RWPE1 (cell line): Measurements from ENCODE around the gene DHX8.
A peak's percentile ranks its signal among the peaks of the same experiment; 100 is the strongest.

Experiments
- CTCF ChIA-PET: fragments of 350-600 bp; sonication (Branson Sonifier 250); formaldehyde crosslinking; extraction: SDS; loops from one replicate; lab custom pipeline; 2021; lab: Yijun Ruan, JAX
- POLR2A ChIA-PET: fragments of 400-600 bp; formaldehyde crosslinking; extraction: SDS; loops from one replicate; lab custom pipeline; 2020; ENCODE audit warnings: antibody characterized with exemption; ENCODE audit not compliant: low non-redundant PET; lab: Yijun Ruan, JAX
- DNase-seq: peaks from one replicate; pipeline ENCODE4 v3.0.0; 2012; ENCODE audit warnings: low spot score
- H3K27ac ChIP-seq: fragments of 450-650 bp; 2 replicates; pipeline ENCODE4 v1.5.1; 2017
- TF ChIP-seq, protein P1 (sequence below): fragments of 450-650 bp; conservative IDR thresholded peaks from 2 replicates; pipeline ENCODE4 v1.5.1; 2017; ENCODE audit warnings: low read depth, mild to moderate bottlenecking

The DHX8 gene

DNA sequence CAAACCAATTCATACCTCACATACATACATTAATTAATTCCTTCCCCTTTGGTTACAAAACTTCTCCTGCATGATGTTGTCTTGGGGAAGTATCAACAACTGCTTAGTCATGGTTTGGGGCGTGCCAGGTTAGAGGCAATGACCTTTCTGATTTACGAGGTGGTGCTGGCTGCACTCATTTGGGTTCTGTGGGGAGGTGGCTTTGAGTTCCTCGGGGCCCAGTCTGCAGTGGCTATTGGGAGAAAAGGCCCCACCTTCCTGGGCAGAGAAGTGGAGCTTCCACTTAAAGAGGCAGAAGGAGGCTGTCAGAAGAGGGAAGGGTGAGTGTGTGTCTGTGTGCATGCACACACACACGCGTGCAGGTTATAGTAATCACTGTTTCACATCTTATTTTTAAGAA is 72.5 kb downstream of the DHX8 start:
- ChIA-PET CTCF (no interaction called here), POLR2A (interaction anchor here (0.5 to 0.8 kb wide), 4 partner anchors 30 to 543 kb away, joined by 4 to 6 read pairs (median 5); no protein-coding TSS in a partner anchor)
- TF ChIP-seq, protein P1, sequence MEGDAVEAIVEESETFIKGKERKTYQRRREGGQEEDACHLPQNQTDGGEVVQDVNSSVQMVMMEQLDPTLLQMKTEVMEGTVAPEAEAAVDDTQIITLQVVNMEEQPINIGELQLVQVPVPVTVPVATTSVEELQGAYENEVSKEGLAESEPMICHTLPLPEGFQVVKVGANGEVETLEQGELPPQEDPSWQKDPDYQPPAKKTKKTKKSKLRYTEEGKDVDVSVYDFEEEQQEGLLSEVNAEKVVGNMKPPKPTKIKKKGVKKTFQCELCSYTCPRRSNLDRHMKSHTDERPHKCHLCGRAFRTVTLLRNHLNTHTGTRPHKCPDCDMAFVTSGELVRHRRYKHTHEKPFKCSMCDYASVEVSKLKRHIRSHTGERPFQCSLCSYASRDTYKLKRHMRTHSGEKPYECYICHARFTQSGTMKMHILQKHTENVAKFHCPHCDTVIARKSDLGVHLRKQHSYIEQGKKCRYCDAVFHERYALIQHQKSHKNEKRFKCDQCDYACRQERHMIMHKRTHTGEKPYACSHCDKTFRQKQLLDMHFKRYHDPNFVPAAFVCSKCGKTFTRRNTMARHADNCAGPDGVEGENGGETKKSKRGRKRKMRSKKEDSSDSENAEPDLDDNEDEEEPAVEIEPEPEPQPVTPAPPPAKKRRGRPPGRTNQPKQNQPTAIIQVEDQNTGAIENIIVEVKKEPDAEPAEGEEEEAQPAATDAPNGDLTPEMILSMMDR, result no peak
- DNase-seq, result peak; percentile 71
- H3K27ac ChIP-seq, result 0 out of 2 replicates have a peak overlapping the region, but pooled peaks have one; percentile 30

DNA sequence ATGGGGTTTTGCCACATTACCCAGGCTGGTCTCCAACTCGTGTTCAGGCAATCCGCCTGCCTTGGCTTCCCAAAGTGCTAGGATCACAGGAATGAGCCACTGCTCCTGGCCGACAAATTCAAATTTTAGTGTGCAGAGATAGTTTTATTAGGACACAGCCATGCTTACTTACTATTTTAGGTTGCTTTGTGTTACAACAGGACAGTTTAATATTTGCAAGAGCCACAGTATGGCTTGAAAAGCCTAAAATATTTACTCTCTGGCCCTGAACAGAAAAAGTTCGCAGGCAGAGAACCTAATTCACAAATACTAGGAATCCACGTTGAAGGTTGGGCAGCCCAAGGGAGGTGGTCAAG is 75.0 kb downstream of the DHX8 start:
- no peak overlapping the region for H3K27ac ChIP-seq
- ChIA-PET CTCF (interaction anchor here (1.0 kb wide), 1 partner anchor 115 kb away, joined by 3 read pairs; no protein-coding TSS in a partner anchor), POLR2A (no interaction called here)
- no peak for DNase-seq
- TF ChIP-seq, protein P1, result no peak

DNA sequence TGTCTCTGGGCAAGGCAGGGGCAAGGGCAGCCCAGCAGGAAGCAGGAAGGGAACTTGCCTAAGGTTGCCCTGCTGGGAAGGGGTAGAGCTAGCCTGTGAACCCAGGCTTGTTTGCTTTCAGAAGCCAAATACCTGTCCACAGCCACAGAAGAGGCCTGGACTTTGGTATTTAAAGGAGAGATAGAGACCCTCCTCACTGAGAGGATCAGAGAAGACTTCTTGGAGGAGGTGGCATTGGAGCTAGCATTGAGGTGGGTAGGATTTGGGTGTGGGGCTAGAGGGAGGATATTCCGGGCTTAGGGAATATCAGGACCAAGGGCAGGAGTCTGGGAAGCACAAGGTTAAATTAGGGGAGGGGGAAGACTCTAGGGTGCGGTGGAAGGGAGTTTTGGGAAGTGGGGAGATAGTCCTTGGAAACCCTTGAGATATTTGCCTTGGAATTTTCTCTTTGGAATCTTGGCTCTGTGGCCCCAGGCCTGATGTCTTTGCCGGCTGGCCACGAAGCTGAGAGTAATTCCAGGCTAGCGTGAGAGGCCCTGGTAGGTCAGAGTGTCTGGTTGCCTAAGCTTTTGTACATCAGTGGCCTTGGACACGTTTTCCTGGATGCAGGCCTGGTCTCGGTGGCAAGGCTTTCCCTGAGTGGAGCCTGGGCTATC is 75.5 kb downstream of the DHX8 start:
- TF ChIP-seq, protein P1, result no peak
- ChIA-PET CTCF (interaction anchor here (1.0 kb wide), 1 partner anchor 114 kb away, joined by 3 read pairs; no protein-coding TSS in a partner anchor), POLR2A (no interaction called here)
- DNase-seq, result no peak
- H3K27ac ChIP-seq, result no peak overlapping the region

DNA sequence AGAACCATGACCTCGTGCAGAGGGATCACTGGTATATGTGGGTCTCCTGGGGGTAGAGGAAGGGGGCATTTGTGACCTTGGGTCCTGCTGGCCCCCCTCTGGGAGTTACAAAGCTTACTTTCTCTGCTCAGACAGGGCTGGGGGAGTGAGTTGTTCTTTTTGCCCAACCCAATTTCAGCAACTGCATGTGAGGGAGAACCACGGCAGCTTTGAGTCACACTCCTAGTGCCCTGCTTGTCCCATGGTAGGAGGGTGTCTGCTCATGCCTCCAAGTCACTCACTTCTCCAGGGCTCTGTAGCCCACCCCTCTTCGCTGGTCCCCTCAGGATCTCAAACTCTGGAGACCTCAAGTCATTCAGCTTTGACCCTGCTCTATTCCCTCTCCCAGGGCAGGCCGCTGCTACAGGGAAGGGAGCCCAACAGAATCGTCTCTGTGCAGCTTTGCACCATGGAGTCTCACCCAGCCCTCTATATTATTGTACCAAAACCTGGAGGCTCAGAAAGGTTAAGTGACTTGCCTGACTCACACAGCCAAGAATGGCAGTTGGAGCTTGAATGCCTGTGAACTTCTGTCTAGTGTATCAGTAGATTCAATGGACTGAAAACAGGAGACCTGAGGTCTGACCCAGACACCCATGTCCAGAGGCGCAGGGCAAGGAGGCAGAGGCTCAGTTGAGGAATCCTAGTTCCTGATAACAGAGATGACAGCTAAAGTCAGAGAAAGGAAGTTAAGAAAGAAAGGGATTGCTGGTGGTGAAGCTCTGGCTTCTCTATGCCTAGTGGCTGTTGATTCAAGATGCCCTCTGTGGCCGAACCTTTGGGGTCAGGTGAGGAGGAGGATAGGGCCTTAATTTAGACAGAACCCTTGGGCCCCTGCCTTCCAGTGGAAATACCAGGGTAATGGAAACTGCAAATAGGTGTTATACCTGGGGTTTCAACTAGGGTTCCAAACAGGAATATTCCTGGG is 77.0 kb downstream of the DHX8 start:
- POLR2A ChIA-PET, result no interaction called here
- TF ChIP-seq, protein P1, result no peak
- DNase-seq, result no peak
- H3K27ac ChIP-seq, result no peak overlapping the region
- CTCF ChIA-PET, result no interaction called here

DNA sequence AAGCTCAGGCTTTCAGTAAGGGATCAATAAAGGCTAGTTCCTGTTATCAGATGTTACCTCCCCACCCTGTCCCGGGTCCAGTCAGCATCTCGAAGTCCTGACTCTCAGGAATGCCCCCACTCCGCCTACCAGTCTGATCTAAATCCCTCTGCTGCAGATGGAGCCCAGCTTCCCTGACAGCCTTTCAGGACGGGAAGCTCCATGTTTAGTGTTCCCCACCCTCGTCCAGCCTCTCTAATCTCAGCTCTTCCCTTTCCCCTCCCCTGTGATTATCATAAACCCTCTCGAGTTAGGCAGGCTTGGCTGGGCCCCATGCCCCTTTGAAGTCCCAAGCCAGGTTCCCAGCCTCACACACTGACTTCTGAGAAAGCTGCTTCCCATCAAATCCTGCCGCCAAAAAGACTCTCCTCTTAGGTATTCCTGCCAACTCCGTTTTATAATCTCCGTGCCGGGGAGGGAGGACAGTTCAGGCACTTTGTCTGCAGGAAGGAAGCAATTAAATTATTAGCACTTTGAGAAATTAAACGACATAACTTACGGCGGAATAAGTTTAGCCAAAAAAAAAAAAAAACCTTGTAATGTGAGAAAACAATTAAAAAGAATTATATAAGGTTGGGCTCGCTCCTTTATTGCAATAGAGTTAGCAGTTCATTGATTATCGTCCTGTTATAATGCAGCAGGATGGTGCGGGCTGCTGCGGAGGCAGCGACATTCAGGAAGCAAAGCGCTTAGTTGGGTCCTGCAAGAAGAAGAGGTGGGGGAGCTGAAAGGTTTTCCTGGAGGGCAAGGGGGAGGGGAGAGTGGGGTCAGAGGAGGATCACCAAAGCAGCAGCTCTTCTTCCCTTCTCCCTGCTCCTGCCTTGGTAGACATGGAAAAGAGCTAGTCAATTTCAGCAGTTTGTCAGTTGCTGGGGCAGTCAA is 79.2 kb downstream of the DHX8 start:
- DNase-seq, result no peak
- ChIA-PET POLR2A (interaction anchor here (0.6 kb wide), 1 partner anchor 25 kb away, joined by 3 read pairs; no protein-coding TSS in a partner anchor), CTCF (interaction anchor here (1.1 kb wide), 1 partner anchor 14 kb away, joined by 3 read pairs; no protein-coding TSS in a partner anchor)
- TF ChIP-seq, protein P1, result no peak
- H3K27ac ChIP-seq, result no peak overlapping the region
